HG02852 (cell line): ENCODE measurements around the gene TRMU.

ENCODE experiments used
- ATAC-seq: cut with Tn5 transposase; IDR thresholded peaks from one replicate; pipeline ENCODE4 v1.9.1; 2021; ENCODE audit warnings: mild to moderate bottlenecking, moderate library complexity; ENCODE audit not compliant: unreplicated experiment

The TRMU gene

DNA sequence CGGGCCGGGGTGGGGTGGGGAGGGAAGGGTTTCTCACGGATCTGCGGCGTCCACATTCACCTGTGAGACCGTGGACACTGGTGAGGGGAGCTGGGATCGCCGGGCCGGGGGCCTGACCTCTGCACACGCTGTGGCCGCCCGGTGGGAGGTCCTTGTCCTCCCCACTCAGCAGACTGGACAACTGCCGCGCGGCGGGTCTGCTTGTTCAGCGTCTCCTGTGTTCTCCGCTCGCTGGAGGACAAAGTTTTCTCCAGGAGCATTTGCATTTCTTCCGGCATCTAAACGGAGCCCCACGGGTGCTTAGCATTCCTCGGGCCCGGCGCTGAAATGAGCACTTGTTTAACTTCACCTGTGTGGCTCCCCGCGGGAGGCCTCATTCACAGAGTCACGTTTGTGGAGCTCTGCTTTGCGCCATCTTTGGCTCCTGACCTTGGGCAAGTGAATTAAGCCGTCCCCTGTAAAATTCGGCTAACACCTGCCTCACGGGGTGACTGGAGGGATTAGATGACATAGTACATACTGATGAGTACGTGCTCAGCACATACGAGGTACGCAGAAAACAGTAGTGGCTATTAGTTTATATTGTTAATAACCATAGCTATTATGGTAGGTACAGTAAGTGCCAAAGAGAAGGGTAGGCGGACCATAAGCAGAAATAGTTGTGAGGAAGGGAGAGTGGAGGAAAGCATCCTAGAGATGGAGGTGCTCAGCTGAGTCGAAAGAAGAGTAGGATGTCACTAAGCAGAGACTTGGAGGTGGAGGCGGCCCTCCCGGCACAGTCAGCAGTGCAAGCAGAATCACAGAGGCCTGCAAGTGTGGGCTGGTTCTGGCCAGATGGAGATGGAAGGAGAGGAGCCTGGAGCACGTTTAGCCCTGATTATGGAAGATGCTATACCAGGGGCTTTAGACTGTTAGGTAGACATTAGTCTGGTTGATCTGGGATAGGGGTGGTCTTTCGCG lies 885 bp downstream of the TRMU start:
- peak; percentile 13 for ATAC-seq

DNA sequence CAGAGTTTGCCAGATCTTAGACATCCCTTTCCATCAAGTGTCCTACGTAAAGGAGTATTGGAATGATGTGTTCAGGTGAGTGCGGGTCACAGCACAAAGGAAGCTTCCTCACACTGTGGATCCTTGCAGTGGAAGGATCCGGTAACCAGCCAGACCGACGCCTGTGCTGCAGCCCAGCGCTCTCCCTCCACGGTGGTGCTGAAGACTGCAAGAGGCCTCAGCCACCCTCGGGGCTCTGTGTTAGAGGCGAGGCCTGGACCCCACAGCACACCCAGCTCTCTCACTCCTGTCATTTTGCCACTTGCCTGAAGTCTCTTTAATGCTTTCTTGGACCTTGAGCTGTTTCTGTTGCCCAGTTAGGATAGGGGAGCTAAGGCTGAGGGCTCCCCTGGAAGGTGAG lies 2.4 kb downstream of the TRMU start:
- ATAC-seq = no peak

DNA sequence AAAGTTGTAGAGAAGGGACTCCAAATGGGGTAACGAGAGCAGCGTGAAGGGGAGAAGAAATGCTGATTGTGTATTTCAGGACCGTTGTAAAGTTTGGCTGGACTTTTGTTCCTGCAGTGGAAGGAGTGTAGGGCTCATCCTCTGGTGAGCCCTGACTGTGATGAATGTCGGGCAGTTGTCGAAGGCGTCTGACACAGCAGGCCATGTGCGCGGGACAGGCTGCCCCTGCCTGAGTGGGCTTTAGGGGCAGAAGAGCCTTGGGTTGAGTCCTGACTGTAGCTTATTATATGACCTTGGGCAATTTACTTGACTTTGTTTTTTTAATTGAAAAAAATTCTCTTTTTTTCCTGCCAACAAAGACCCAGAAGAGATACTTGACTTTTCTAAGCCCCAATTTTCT lies 3.1 kb downstream of the TRMU start:
- no peak for ATAC-seq

GRCh38 chr22:46339956-46340355 lies 4.4 kb downstream of the TRMU start:
- no peak for ATAC-seq

DNA sequence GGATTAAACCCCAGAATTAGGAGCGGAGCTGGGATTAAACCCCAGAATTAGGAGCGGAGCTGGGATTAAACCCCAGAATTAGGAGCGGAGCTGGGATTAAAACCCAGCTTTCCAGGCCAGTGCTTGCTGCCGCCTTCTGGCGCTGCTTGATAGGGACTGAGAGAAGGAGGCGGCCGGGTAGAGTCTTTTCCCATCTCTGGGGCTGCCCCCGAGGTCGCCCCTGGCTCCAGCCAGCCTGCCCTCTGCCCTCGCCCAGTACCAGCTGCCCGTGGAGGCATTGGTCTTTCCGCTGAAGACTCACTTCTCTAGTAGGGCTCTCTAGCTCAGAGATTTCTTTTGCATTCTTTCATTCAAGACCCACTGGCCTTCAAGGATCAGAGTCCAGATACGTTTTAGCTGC lies 5.2 kb downstream of the TRMU start:
- ATAC-seq = no peak

DNA sequence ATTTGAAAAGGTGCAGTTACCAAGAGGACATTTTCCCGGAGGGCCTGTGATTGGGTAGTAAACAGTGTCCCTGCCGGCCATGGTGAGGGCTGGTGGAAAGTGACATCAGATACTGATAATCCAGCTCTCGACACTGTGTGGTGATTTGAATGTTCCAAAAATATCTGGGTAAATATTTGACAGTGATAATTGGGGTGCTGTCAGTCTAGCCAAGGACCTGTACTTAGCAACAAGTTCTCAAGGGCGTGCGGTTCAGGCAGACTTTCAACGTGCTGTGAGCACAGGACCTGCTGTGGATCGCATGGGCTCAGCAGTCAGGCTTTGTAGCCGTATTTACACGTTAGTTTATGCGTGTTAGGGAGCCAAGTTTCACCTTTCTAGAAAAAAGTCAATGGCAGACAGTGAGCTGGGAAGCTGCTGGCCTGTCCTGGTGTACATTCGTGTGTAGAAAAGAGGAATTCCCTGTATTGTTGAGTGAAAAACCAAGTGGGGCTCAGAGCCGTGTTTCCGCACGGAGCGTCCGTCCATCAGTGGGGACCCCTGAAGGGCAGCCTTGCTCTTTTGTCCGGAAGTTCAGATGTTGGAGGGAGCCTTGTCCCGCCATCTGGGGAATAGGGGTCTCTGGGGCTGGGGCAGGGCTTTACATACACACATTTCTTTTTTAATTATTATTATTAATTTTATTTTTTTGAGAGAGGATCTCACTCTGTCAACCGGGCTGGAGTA lies 11.3 kb downstream of the TRMU start:
- ATAC-seq = no peak

DNA sequence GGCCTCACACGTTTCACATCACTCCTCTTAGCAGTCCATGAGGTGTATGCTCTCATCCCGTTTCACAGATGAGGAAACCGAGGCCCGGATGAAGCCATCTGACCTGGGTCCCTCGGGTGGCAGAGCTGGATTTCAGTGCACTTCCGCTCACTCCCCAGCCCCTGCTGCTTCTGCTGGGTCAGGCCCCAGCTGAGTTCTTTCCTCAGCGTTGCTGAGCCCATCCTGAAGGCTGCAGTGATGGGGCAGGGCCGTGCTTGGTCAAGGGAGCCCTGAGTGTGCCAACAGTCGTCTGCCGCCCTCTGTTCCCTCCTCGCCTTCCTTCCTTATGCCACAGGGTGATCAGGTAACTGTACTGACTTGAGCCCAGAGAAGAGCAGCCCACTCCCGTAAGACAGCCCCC lies 12.1 kb downstream of the TRMU start:
- ATAC-seq = no peak

DNA sequence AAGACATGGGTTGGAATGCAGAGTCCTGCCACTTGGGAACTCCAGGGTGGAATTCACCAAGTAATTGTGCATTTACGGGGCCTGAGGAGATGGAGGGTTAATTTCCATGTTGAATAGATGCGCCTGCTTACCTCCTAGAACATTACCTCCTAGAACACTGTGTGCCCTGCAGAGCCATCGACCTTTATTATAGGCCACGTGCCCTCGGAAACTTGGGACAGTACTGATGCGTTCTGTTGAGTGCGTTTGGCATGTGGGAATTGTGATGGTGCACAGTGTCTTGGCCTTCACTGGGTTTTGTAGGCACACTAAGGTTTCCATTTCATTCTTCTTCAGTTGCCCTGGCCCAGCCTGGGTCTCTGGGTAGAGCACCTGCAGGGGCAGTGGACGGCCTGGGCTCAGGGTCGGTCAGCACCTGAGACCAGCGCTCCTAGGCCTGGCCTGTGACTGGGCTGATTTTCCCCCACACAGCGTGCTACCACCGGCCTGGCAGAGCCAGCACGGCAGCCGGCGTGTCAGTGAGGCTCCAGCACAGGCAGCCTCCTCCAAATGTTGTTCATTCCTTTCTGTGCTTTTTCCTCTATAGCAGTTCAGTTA lies 12.7 kb downstream of the TRMU start:
- ATAC-seq = no peak

GRCh38 chr22:46349238-46349637 lies 13.7 kb downstream of the TRMU start:
- no peak for ATAC-seq

- no peak for ATAC-seq
Measured at GRCh38 chr22:46349681-46350080, 14.2 kb downstream of the TRMU start.

DNA sequence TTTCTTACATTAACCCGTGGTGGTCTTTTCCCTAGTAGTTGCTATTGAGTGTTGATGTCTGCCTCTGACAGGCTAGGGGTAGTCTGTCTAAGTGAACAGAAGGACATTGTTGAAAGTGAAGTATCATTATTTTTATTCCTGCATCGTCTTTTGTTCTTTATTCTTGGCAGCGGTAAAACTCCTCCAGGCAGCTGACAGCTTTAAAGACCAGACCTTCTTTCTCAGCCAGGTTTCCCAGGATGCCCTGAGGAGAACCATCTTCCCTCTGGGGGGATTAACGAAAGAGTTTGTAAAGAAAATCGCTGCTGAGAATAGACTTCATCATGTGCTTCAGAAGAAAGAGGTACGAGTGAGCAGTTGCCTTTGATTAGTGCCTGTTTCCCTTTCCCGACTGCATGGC lies 14.6 kb downstream of the TRMU start:
- ATAC-seq = no peak

DNA sequence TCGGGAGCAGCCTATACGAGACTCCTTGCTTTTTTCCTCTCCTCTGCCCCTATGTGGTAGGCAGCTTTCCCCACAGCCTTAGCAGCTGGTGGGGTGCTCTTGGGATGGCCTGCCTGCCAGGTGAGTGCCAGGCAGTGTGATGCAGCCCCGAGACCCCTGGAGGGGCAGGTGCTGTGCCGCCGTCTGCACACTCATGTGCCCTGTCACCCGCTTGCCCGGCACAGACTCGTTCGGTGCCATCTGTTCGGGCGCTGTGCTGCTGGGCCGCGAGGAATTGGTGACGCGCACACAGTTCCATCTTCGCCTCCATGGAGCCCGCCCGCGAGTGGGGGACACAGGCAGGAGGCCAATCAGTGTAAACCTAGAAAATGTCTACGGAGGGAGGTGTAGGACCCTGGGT lies 15.1 kb downstream of the TRMU start:
- ATAC-seq = no peak

DNA sequence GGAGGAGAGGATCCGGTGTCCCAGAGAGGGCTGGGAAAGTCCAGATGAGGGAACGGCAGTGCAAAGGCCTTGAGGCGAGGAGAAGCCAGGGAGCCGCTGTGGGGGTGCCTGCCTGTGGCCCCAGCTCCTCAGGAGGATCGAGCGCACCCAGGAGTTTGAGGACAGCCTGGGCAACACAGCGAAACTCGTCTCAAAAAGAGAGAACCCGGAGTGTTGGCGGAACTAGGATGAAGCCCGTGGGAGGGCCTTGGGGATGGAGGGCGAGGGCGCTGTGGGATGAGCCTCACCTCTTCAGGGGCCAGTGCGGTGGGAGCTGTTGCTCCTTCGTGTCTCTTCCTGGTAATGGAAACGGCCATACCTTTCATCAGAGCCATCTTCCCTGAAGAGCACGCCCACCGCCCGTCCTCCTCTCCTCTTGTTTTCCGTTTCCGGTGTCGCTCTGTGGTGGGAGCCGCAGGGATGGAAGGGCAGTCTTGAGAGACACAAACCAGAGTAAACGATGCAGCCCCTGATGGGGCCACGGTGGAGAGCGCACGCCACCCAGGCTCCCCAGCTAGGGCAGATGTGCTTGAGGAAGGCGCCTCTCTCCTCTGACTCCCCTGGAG lies 15.7 kb downstream of the TRMU start:
- no peak for ATAC-seq

DNA sequence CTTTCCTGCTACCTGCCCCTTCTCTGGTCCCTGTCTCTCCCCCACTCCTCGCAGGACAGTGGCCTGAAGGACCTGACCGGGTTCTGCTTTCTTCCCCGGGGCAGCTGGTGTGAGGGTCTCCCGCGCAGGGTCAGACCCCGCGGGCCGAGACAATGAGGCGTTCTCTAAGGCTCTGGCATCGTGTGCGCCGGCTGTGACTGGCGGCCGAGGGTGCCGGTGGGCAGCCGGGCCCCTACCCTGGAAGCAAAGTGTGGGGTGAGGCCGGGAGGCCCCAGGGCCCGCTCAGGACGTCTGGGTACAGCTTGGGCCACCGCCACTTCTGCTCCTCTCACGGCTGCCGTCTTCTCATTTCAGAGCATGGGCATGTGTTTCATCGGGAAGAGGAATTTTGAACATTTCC lies 16.3 kb downstream of the TRMU start:
- no peak for ATAC-seq

DNA sequence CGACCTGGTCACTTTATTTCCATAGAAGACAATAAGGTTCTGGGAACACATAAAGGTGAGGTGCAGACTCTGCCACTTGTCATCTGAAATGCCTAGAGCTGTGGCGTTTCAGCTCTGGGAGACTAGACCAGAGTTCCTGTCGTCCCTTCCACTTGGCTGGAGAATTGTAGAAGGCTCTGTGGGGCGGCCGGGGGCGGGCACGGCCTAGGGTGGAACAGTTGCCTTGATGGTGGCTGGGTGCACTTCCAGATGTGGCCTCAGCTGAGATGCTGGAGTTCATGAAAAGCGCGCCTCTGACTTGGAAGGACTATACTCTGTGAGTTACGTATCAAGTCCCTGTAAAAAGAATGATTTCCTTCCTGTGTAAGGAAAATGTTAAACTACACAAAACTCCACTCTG lies 16.8 kb downstream of the TRMU start:
- no peak for ATAC-seq

- ATAC-seq = no peak
Measured at GRCh38 chr22:46352691-46353386, 17.3 kb downstream of the TRMU start.

DNA sequence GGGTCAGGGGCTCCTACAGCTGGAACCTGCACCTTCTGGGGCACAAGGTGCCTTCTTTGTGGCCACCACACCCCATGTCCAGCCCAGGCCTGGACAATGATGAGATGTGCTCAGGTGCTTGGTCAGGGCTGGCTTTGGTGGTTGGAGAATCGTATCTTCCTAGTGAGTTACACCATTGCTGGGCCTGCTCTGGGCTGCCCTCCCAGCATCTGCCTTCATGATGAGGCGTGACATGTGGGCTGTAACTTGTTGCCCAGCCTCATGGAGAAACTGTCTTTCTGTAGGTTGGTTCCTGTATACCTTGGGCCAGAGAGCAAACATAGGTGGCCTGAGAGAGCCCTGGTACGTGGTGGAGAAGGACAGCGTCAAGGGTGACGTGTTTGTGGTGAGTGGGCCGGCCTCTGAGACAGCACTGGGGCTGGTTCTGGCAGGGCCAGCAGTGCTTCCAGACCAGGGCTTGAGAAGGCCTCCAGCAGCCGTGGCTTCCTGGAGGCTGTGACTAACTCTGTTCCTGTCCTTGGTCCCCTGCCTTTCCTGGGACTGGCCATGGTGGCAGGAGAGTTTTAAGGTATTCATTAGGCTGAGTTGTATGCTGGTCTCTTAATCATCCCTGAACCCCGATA lies 18.1 kb downstream of the TRMU start:
- no peak for ATAC-seq

GRCh38 chr22:46354176-46354992 lies 18.9 kb downstream of the TRMU start:
- ATAC-seq = no peak

GRCh38 chr22:46354993-46355305 lies 19.4 kb downstream of the TRMU start:
- ATAC-seq = no peak
